PC-9 (cell line): ENCODE measurements around the gene ALDH2. TPM values are rescaled to one million over a fixed set of nuclear protein-coding genes. Genes with fewer than 3 reads are reported as not detected.

ENCODE experiments used
- BruUV-seq: library from RNA; stranded (reverse); fragments of 400-500 nt; replicated peaks from 2 replicates; lab custom pipeline; 2021; lab: Mats Ljungman, UMichigan
- CTCF ChIA-PET: fragments of 300-600 bp; sonication (Branson Sonifier 250); formaldehyde crosslinking; loops from one replicate; lab custom pipeline; 2022; ENCODE audit warnings: antibody characterized with exemption; lab: Charles Lee
- POLR2A ChIA-PET: fragments of 300-600 bp; sonication (Branson Sonifier 250); formaldehyde crosslinking; loops from one replicate; lab custom pipeline; 2022; ENCODE audit warnings: antibody characterized with exemption; ENCODE audit not compliant: unreplicated experiment; lab: Charles Lee
- DNase-seq, 2 experiments: peaks; one replicate each; pipeline versions ENCODE4 v3.0.0 to v3.0.0-alpha.2; 2015 to 2022; ENCODE audit warnings: mixed read lengths in 1 of 2
- H2AFZ ChIP-seq: fragments of 200-600 bp; sonication (generic); 2 replicates; pipeline ENCODE4 v1.8.1; 2017; ENCODE audit warnings: antibody characterized with exemption
- H3F3A ChIP-seq: fragments of 200-600 bp; sonication (generic); 2 replicates; pipeline ENCODE4 v1.8.1; 2017; ENCODE audit warnings: antibody characterized with exemption, mild to moderate bottlenecking, low read depth; ENCODE audit not compliant: insufficient read depth
- H3K27ac ChIP-seq: fragments of 200-600 bp; sonication (generic); 2 replicates; pipeline ENCODE4 v1.6.1; 2016; ENCODE audit warnings: mixed run types
- H3K27me3 ChIP-seq: fragments of 200-600 bp; sonication (generic); 2 replicates; pipeline ENCODE4 v1.6.1; 2016; ENCODE audit warnings: low read depth, mixed run types; ENCODE audit not compliant: insufficient read depth
- H3K36me3 ChIP-seq: fragments of 200-600 bp; sonication (generic); 2 replicates; pipeline ENCODE4 v1.6.1; 2016; ENCODE audit warnings: low read depth, mixed run types
- H3K4me1 ChIP-seq: fragments of 200-600 bp; sonication (generic); replicated peaks from 2 replicates; pipeline ENCODE4 v1.6.1; 2016; ENCODE audit warnings: mixed run types; ENCODE audit not compliant: insufficient read depth
- H3K4me2 ChIP-seq: fragments of 200-600 bp; sonication (generic); 2 replicates; pipeline ENCODE4 v1.6.1; 2017; ENCODE audit warnings: mixed run types
- H3K4me3 ChIP-seq: fragments of 200-600 bp; sonication (generic); 2 replicates; pipeline ENCODE4 v1.6.1; 2016; ENCODE audit warnings: mixed run types
- H3K79me2 ChIP-seq: fragments of 200-600 bp; sonication (generic); 2 replicates; pipeline ENCODE4 v1.6.1; 2017; ENCODE audit warnings: low read depth, mixed run types
- H3K9me2 ChIP-seq: fragments of 200-600 bp; sonication (generic); 2 replicates; pipeline ENCODE4 v1.8.1; 2017; ENCODE audit warnings: mild to moderate bottlenecking; ENCODE audit not compliant: insufficient read depth
- H3K9me3 ChIP-seq: fragments of 200-600 bp; sonication (generic); 2 replicates; pipeline ENCODE4 v1.8.1; 2016; ENCODE audit warnings: low read depth; ENCODE audit not compliant: insufficient read depth
- H4K20me1 ChIP-seq: fragments of 200-600 bp; sonication (generic); 2 replicates; pipeline ENCODE4 v1.8.1; 2017; ENCODE audit not compliant: insufficient read depth
- EZH2 ChIP-seq: fragments of 200-600 bp; sonication (generic); IDR thresholded peaks from 2 replicates; pipeline ENCODE4 v1.8.0; 2017; ENCODE audit warnings: antibody characterized with exemption, low read depth
- intact Hi-C: fragments of 100-400 bp; cut with micrococcal nuclease; formaldehyde crosslinking; loops from one replicate; pipeline ENCODE4 v1.10.0; 2022; ENCODE audit not compliant: unreplicated experiment
- total RNA-seq: library from RNA; stranded (reverse); gene quantifications from 2 replicates; pipeline ENCODE4 v1.2.3, GENCODE V29; 2021
- TF ChIP-seq, protein P1 (sequence below): fragments of 200-600 bp; sonication (generic); conservative IDR thresholded peaks from 2 replicates; pipeline ENCODE4 v1.6.1; 2017; ENCODE audit warnings: mixed run types, antibody characterized with exemption, mild to moderate bottlenecking, moderate library complexity

ALDH2 gene
- total RNA-seq, 1 experiment from 2014 or later, result 38.9 TPM

DNA sequence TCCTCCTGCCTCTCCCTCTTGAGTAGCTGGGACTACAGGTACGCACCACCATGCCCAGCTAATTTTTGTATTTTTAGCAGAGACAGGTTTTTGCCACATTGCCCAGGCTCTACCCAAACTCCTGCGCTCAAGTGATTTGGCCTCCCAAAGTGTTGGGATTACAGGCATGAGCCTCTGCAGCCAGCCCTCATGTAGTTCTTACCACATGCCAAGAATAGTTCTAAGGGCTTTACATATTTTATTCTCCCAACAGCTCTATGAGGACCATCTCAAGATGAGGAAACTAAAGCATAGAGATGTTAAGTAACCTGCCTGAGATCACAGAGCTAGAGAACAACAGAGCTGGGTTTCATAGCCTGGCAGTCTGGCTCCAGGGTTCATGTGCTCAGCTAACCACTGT, 37.9 kb upstream of the ALDH2 start:
- Histone ChIP-seq H3K9me2 (no peaks in the 10 kb centered on the region), H3K27ac (no peak overlapping the region), H3K9me3 (no peaks in the 10 kb centered on the region), H3K27me3 (no peaks in the 10 kb centered on the region), H3K79me2 (no peaks in the 10 kb centered on the region), H3K4me3 (no peak overlapping the region), H3K4me2 (no peak overlapping the region), H3K36me3 (no peaks in the 10 kb centered on the region), H3F3A (no peaks in the 10 kb centered on the region), H4K20me1 (no peaks in the 10 kb centered on the region), H2AFZ (no peak overlapping the region), H3K4me1 (no peaks in the 10 kb centered on the region)
- no peak for DNase-seq
- TF ChIP-seq, protein P1, sequence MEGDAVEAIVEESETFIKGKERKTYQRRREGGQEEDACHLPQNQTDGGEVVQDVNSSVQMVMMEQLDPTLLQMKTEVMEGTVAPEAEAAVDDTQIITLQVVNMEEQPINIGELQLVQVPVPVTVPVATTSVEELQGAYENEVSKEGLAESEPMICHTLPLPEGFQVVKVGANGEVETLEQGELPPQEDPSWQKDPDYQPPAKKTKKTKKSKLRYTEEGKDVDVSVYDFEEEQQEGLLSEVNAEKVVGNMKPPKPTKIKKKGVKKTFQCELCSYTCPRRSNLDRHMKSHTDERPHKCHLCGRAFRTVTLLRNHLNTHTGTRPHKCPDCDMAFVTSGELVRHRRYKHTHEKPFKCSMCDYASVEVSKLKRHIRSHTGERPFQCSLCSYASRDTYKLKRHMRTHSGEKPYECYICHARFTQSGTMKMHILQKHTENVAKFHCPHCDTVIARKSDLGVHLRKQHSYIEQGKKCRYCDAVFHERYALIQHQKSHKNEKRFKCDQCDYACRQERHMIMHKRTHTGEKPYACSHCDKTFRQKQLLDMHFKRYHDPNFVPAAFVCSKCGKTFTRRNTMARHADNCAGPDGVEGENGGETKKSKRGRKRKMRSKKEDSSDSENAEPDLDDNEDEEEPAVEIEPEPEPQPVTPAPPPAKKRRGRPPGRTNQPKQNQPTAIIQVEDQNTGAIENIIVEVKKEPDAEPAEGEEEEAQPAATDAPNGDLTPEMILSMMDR, result no peak
- TF ChIP-seq EZH2, result no peak
- intact Hi-C loops, result no loop called here
- ChIA-PET POLR2A (no interaction called here), CTCF (no interaction called here)
- BruUV-seq, result no TSS peak

DNA sequence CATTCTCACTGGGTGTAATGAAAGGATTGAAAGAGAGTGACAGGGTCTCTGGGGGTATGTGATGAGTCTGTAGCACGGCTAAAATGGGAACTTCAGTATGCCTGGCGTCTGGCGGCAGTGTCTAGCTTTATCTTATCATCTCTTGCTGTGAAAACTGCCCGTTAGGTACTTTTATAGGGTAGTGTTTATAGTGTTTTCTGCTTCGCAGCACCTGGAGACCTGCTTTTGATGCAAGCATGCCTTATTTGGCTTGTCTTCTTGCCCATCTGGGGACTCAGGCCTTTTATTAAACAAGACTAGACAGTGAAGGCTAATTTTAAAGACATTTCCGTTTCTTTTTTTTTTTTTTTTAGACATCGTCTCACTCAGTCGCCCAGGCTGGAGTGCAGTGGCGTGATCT, 36.3 kb upstream of the ALDH2 start:
- ChIA-PET CTCF (no interaction called here), POLR2A (no interaction called here)
- H3K4me2 ChIP-seq, result no peak overlapping the region
- H3K9me3 ChIP-seq, result no peaks in the 10 kb centered on the region
- H3K79me2 ChIP-seq, result no peaks in the 10 kb centered on the region
- no peaks in the 10 kb centered on the region for H3K36me3 ChIP-seq
- H3K4me1 ChIP-seq, result no peaks in the 10 kb centered on the region
- H3K27me3 ChIP-seq, result no peaks in the 10 kb centered on the region
- H4K20me1 ChIP-seq, result peaks cover 4% of the 10 kb centered on the region; the same call in 1 of the 2 replicates
- H3F3A ChIP-seq, result no peaks in the 10 kb centered on the region
- no peaks in the 10 kb centered on the region for H3K9me2 ChIP-seq
- DNase-seq, result no peak
- no peak overlapping the region for H2AFZ ChIP-seq
- intact Hi-C loops, result no loop called here
- TF ChIP-seq, protein P1, result no peak
- TF ChIP-seq EZH2, result no peak
- no TSS peak for BruUV-seq
- H3K27ac ChIP-seq, result no peak overlapping the region
- H3K4me3 ChIP-seq, result no peak overlapping the region

DNA sequence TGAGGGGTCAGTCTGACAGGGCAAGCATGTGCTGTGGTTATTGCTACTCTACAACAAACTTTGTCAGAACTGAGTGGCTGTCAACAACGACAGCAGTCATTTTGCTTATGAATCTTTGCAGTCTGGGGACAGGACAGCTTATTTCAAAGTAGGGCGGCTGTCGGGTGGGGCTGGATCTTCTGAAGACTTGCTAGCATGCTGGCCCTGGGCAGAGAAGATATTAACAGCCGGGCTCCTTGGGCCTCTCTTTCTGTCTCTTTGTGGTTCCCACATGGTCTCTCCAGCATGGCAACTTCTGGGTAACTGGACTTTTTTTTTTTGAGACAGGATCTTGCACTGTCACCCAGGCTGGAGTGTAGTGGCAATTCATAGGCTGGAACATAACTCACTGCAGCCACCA, 33.9 kb upstream of the ALDH2 start:
- no peaks in the 10 kb centered on the region for H3K27me3 ChIP-seq
- no peak for DNase-seq
- peaks cover 4% of the 10 kb centered on the region; the same call in 1 of the 2 replicates for H4K20me1 ChIP-seq
- no peaks in the 10 kb centered on the region for H3K9me2 ChIP-seq
- H3K36me3 ChIP-seq, result peaks cover 4% of the 10 kb centered on the region; the same call in 1 of the 2 replicates
- no TSS peak for BruUV-seq
- H3K4me1 ChIP-seq, result no peaks in the 10 kb centered on the region
- TF ChIP-seq EZH2, result no peak
- intact Hi-C loops, result no loop called here
- CTCF ChIA-PET, result no interaction called here
- POLR2A ChIA-PET, result interaction anchor here (0.6 kb wide), 1 partner anchor 1782 kb away, joined by 3 read pairs; no protein-coding TSS in a partner anchor
- no peak overlapping the region for H3K4me3 ChIP-seq
- H2AFZ ChIP-seq, result no peak overlapping the region
- no peak overlapping the region for H3K4me2 ChIP-seq
- no peaks in the 10 kb centered on the region for H3K9me3 ChIP-seq
- H3K27ac ChIP-seq, result no peak overlapping the region
- no peaks in the 10 kb centered on the region for H3K79me2 ChIP-seq
- H3F3A ChIP-seq, result no peaks in the 10 kb centered on the region
